WERI-Rb-1 (cell line): ENCODE results near the gene DNAH7.

Experiments
- DNase-seq: peaks from one replicate; pipeline ENCODE4 v3.0.0-alpha.2; 2020
- H3K27ac ChIP-seq: fragments of 250-450 bp; sonication (Bioruptor Pico); 2 replicates; pipeline ENCODE4 v1.5.1; 2020; ENCODE audit warnings: mild to moderate bottlenecking, moderate library complexity
- H3K27me3 ChIP-seq: fragments of 250-450 bp; sonication (Bioruptor Pico); 2 replicates; pipeline ENCODE4 v1.5.1; 2021; ENCODE audit warnings: mild to moderate bottlenecking, low read depth, moderate library complexity; ENCODE audit not compliant: insufficient read depth, severe bottlenecking
- H3K36me3 ChIP-seq: fragments of 250-450 bp; sonication (Bioruptor Pico); 2 replicates; pipeline ENCODE4 v1.5.1; 2020; ENCODE audit warnings: mild to moderate bottlenecking, moderate library complexity
- H3K4me3 ChIP-seq: 2 replicates; pipeline ENCODE4 v1.5.1; 2011; ENCODE audit warnings: low read depth, mild to moderate bottlenecking, control low read depth, low read length
- H3K9me3 ChIP-seq: fragments of 250-450 bp; sonication (Bioruptor Pico); 2 replicates; pipeline ENCODE4 v1.5.1; 2021; ENCODE audit warnings: mild to moderate bottlenecking, moderate library complexity; ENCODE audit not compliant: severe bottlenecking
- CTCF ChIP-seq: IDR thresholded peaks from 2 replicates; pipeline ENCODE4 v1.5.1; 2011; ENCODE audit warnings: low read depth, mild to moderate bottlenecking, control low read depth, inconsistent platforms, low read length

The DNAH7 gene

GRCh38 chr2:195899226-195899625 lies 169.4 kb downstream of the DNAH7 start:
- Histone ChIP-seq H3K9me3 (no peaks in the 10 kb centered on the region), H3K4me3 (no peak overlapping the region), H3K36me3 (no peaks in the 10 kb centered on the region), H3K27ac (no peak overlapping the region), H3K27me3 (no peaks in the 10 kb centered on the region)
- no peak for TF ChIP-seq CTCF
- DNase-seq, result no peak

GRCh38 chr2:195898505-195899191 lies 170.0 kb downstream of the DNAH7 start:
- no peak for DNase-seq
- no peak overlapping the region for H3K27ac ChIP-seq
- no peak for TF ChIP-seq CTCF

GRCh38 chr2:195891081-195891480 lies 177.6 kb downstream of the DNAH7 start:
- Histone ChIP-seq H3K27ac (no peak overlapping the region), H3K27me3 (no peaks in the 10 kb centered on the region), H3K9me3 (no peaks in the 10 kb centered on the region), H3K4me3 (no peak overlapping the region), H3K36me3 (no peaks in the 10 kb centered on the region)
- no peak for TF ChIP-seq CTCF
- DNase-seq, result no peak

More at GRCh38 chr2:195898505-195899191, 170.0 kb downstream of the DNAH7 start:
- H3K4me3 ChIP-seq, result no peak overlapping the region
- H3K27me3 ChIP-seq, result no peaks in the 10 kb centered on the region
- H3K9me3 ChIP-seq, result no peaks in the 10 kb centered on the region
- H3K36me3 ChIP-seq, result no peaks in the 10 kb centered on the region

DNA sequence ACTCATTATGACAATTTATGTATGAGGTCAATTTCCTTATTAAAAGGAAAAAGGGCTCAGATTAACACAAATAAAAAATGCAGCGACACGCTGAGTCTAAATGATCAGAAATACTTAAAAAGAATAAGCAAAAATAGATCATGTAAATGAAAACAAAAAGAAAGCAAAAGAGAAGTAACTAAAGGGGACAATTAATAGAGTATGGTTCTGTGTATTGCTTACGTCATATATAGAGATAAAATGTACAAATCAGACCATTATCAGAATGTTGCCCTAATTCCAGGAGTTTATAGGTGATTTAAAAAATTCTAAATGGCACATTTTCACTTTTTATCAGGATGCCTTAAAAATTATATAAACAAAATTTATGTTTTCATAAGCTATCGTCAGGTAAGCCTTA lies 189.5 kb downstream of the DNAH7 start:
- Histone ChIP-seq H3K27ac (no peak overlapping the region), H3K9me3 (no peaks in the 10 kb centered on the region), H3K27me3 (no peaks in the 10 kb centered on the region), H3K36me3 (no peaks in the 10 kb centered on the region), H3K4me3 (no peak overlapping the region)
- no peak for TF ChIP-seq CTCF
- DNase-seq, result no peak

- no peak overlapping the region for H3K27ac ChIP-seq
- H3K9me3 ChIP-seq, result no peaks in the 10 kb centered on the region
- no peak for TF ChIP-seq CTCF
- no peak overlapping the region for H3K4me3 ChIP-seq
- H3K36me3 ChIP-seq, result no peaks in the 10 kb centered on the region
- H3K27me3 ChIP-seq, result no peaks in the 10 kb centered on the region
- DNase-seq, result no peak
These were observed 197.3 kb downstream of the DNAH7 start for GRCh38 chr2:195871326-195871725.

GRCh38 chr2:195864316-195864715 lies 204.3 kb downstream of the DNAH7 start:
- Histone ChIP-seq H3K36me3 (no peaks in the 10 kb centered on the region), H3K27ac (no peak overlapping the region), H3K27me3 (no peaks in the 10 kb centered on the region), H3K4me3 (no peak overlapping the region), H3K9me3 (no peaks in the 10 kb centered on the region)
- TF ChIP-seq CTCF, result no peak
- no peak for DNase-seq
